ENCODE data around the gene GABRG3.

The GABRG3 gene

DNA sequence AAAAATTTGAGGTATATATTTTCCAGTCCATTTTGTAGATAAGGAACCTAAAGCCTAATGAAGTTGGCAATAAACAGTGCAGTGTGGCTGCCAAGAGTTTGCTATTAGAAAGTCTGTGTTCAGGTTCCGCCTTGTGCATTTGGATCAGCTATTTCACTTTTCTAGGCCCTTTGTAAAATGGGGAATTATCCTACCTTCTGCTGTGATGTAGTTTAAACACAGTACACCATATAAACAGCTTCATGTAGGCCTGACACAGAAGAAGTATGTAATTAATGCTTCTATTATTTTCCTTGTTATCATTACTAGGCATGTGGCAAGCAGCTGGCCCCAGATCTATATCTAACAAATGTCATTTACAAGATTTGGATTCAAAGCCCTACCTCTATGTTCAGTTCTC, 456.3 kb downstream of the GABRG3 start:
- DNase-seq, result no peak

DNA sequence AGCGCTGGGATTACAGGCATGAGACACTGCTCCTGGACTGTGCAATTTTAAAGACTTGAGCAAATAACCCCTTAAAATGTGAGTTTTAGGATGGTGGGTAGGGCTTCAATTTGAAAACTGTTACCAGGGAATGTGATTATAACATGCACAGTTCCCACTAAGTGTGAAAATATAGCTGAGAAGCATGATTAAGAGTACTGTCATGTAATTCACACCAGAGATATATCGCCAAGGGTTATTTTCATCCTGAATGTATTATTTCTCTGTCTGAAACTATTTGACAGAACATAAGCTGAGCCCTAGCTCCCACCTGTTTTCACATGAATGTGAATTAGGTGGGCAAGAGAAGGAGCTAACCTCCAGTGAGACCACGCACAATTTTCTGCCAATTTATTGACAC, 457.2 kb downstream of the GABRG3 start:
- no peak for DNase-seq

GRCh38 chr15:27429577-27429976, 458.6 kb downstream of the GABRG3 start:
- DNase-seq, result no peak

DNA sequence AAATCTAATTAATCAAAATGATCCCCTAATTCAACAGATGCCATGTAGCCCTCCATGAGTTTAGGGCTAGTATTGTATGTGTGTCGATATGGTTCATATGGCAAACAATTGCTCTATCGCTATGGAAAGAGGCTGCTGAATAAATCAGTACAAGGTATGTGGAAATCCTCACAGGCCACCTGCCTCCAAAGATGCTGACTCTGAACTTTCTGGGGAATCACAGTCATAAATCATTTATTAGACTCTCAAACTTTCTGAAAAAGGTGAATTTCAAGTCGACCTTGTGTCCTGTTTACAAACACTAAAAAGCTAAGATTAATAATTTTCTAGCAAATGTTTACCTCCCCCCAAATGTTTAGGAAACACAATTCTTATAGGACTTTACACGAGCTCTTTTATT, 462.6 kb downstream of the GABRG3 start:
- DNase-seq, result no peak

DNA sequence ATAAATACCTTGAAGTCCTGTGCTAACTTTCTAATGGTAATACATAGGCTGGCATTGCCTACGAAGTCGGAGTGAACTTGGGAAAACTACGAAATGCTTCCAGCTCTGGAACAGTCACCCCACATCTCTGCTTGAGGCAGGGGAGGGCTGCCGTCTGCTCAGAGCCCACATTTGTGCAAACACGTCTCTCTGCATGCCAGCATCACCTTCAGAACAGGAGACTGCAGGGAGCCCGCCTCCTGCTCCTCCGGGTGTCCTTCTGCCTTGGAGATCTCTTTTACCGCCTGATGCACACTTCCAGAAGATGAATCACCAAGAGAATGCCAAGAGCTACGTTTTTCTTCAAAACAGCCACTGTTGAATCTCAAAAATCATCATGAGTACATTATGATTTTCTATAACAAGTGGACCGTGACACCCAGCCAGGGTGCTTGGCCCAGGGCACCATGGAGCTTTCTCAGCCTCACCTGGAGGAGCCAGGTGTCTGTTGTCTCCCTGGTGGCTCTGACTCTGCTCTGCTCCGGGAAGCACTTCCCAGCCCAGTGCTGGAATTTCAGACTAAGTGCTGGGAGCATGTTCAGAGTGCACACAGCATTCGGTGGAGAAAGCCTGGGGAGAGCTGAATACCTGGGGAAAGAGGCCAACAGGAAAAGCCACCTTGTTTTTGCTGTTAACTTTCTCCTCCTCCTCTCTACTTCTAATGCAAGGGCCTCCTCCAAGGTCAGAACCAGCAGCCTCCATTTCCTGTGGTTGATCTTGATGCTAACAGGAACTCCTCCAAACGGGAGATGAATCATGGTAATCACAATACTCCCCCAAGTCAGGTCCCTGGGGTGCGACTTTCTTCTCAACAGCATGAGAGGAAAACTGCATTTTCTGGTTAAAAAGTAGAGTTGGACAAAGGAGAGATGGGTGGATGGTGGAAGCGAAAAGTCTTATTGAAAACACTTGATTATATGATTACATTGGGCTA, 467.7 kb downstream of the GABRG3 start:
- DNase-seq, result no peak

GRCh38 chr15:27441120-27441519, 470.1 kb downstream of the GABRG3 start:
- no peak for DNase-seq

DNA sequence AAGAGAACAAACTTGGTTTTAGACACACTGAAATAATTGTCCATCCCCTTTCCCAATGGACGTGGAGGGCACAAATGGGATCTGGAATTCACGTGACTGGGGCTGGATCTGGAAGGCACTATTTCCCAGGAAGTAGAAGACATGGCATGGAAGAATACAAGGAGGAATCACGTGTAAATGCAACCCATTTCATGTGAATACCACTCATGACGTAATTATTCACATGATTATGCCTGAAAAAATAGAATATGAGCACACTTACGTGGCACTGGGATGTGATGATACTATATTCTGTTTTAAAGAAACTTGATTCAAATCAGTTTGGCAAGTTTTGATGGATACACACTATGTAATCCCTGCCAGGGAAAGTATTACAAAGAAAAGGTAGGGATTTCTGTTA, 477.3 kb downstream of the GABRG3 start:
- no peak for DNase-seq

DNA sequence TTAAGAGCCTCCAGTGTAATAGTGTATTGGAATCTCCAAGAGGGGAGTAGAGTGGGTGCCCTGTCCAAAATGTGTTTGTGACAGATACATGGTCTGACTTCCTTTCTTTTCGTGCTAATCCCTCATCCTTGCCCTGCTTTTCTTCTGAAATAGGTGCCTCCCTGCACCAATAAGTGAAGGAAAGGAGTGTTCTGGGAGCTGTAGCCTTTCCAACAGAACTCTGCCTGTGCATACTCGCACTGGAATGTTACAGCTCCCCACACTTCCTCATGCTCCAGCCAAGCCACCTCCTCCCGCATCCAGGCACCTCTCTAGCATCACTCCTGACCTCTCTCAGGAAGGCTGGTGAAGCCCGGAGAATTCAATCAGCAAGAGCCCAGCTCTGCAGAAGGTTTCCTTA, 478.0 kb downstream of the GABRG3 start:
- DNase-seq, result no peak

GRCh38 chr15:27449941-27450340, 479.0 kb downstream of the GABRG3 start:
- DNase-seq, result no peak

GRCh38 chr15:27454281-27455075, 483.5 kb downstream of the GABRG3 start:
- DNase-seq, result no peak

DNA sequence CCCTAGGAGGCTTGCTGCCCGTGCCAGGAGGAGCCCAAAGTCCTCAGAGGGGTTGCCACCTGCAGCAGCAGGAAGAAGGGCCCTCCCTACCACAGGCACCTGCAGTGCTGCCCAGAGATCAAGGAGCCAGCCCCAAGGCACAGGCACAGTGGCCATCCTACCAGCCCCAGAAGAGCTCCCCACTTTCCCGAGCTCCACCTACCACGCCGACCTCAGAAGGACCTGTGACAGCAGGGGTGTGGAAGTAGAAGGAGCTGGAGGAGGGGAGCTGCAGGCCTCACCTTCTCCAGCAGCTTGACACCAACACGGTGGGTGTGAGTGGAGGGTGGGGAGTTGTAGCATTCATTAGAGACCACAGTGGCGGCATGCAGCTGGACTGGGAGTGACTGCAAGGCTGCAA, 485.8 kb downstream of the GABRG3 start:
- no peak for DNase-seq

- no peak for DNase-seq
These were observed 486.8 kb downstream of the GABRG3 start for GRCh38 chr15:27457766-27458165.

- DNase-seq, result no peak
These were observed 487.5 kb downstream of the GABRG3 start for GRCh38 chr15:27458345-27459084.

DNA sequence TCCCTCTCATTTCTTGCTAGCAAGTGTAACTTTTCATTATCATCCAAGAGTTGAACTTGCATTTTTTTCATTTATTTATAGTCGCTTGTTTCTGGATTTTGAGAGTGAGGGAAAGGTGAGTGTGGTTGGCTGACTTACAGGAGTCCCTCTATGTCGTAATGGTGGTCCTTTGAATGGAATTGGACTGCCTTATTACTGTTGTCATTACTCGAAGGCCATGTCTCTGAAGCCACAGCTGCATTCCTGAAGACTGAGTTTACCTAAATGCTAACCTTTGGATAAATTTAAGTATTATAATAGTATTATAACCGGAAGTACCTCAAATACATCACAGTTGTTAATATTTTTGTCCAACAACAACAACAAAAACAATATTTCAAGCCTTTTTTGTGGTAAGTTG, 488.9 kb downstream of the GABRG3 start:
- DNase-seq, result no peak

DNA sequence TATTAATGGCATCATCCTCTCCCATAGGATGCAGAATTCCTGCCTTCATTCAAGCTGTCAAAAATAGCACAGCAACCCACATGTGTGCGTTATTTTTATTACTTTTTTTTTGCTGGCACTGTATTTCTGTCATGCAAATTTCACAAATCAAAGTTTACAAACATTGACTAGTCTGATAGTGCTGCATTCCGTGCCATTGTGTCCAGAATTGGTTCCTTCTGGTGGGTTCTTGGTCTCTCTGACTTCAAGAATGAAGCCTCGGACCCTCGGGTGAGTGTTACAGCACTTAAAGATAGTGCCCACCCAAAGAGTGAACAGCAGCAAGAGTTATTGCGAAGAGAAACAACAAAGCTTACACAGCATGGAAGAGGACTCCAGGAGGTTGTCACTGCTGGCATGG, 490.2 kb downstream of the GABRG3 start:
- no peak for DNase-seq

GRCh38 chr15:27463525-27464088, 492.6 kb downstream of the GABRG3 start:
- no peak for DNase-seq

DNA sequence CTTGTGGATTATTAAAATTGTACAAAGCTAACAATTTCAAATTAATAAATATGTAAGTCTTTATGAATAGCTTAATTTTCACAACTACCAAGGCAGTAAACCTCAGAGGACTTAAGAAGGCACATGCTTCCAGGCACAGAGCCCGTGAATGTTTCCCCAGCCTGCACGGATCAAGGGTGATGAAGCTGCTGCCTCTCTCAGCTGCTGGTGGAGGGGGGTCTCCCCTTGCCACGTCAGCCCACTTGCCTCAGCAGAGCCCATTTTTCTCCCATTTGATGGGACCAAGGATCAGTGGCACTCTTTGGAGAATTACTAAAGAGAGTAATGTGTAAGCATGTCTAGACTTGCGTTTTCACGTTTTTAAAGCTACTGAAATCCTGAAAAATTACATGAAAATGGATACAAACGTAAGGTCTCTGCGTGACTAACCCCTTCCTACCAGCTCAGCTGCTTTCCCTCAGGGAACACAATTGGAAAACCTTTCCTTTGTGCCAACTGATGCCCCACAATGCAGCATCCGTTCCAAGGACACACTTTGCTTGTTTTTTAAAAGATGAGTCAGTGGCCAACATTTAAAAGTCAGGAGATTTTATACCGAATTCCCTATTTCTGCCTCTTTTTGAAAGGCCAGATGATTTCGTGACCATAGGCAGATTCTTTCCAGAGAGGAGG, 494.1 kb downstream of the GABRG3 start:
- DNase-seq, result no peak

GRCh38 chr15:27466758-27467157, 495.8 kb downstream of the GABRG3 start:
- no peak for DNase-seq

GRCh38 chr15:27468151-27468591, 497.2 kb downstream of the GABRG3 start:
- no peak for DNase-seq

- no peak for DNase-seq
These were observed 502.9 kb downstream of the GABRG3 start for GRCh38 chr15:27473845-27474244.

DNA sequence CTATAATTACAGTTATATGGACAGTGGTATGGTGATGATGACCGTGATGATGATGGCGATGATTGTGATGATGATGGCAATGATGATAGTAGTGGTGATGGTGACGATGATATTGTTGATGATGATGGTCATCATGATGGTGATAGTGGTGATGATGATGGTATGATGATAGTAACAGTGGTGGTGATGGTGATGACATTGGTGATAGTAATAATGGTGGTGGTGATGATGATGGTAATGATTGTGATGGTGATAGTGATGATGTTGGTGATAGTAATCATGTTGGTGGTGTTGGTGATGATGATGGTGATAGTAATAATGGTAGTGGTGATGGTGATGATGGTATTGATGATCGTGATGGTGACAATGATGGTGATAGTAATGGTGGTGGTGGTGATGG, 504.4 kb downstream of the GABRG3 start:
- no peak for DNase-seq

All from right kidney (tissue), 1 donor.